B cell (primary cell): ENCODE data around the gene CAMK1. TPM values are rescaled to one million over a fixed set of nuclear protein-coding genes. Genes with fewer than 3 reads are reported as not detected.
A peak's percentile ranks its signal among the peaks of the same experiment; 100 is the strongest.

Experiments used
- ATAC-seq: fragments of 200-7000 bp; cut with Tn5 transposase; one replicate; pipeline ENCODE4 v1.10.0; 2021; ENCODE audit warnings: low read depth, mild to moderate bottlenecking, moderate number of reproducible peaks, moderate library complexity
- CTCF ChIA-PET: fragments of 350-600 bp; sonication (Branson Sonifier 250); formaldehyde crosslinking; loops from one replicate; lab custom pipeline; 2021; ENCODE audit warnings: antibody characterized with exemption, inconsistent platforms; lab: Charles Lee
- POLR2A ChIA-PET: fragments of 350-600 bp; sonication (Branson Sonifier 250); formaldehyde crosslinking; loops from one replicate; lab custom pipeline; 2021; ENCODE audit warnings: antibody characterized with exemption; lab: Charles Lee
- DNase-seq: peaks from one replicate; pipeline ENCODE4 v3.0.0; 2013
- H2AFZ ChIP-seq: 2 replicates; pipeline ENCODE4 v1.6.1; 2012; ENCODE audit warnings: mild to moderate bottlenecking, low read depth, low read length; ENCODE audit not compliant: insufficient read depth, poor library complexity, severe bottlenecking
- H3K27ac ChIP-seq, 2 donors: 1 replicate in 1 of 2; 2 replicates in 1 of 2; pipeline ENCODE4 v1.5.1; 2012 to 2013; ENCODE audit warnings: low read length in 2 of 2, mild to moderate bottlenecking in 2 of 2, moderate library complexity in 1 of 2
- H3K27me3 ChIP-seq, 4 experiments: fragments of 200-600 bp in 1 of 4; sonication (generic) in 1 of 4; replicated peaks in 1 of 4; 1 replicate in 2 of 4; 2 replicates in 2 of 4; pipeline versions ENCODE4 v1.6.1 to v1.7.0; 2013 to 2016; ENCODE audit warnings: low read length in 3 of 4, mild to moderate bottlenecking in 2 of 4, mixed read lengths in 1 of 4, moderate library complexity in 1 of 4; ENCODE audit not compliant: insufficient read depth in 4 of 4, control insufficient read depth in 3 of 4; ENCODE audit errors: control extremely low read depth in 1 of 4
- H3K36me3 ChIP-seq, 2 experiments: replicated peaks in 1 of 2; 1 replicate in 1 of 2; 2 replicates in 1 of 2; pipeline versions ENCODE4 v1.6.1 to v1.7.1; 2013; ENCODE audit warnings: low read length in 1 of 2; ENCODE audit not compliant: insufficient read depth in 2 of 2, control insufficient read depth in 1 of 2; ENCODE audit errors: control extremely low read depth in 1 of 2, extremely low read depth in 1 of 2
- H3K4me1 ChIP-seq, 2 donors: fragments of 200-600 bp in 1 of 2; sonication (generic) in 1 of 2; 1 replicate in 1 of 2; 2 replicates in 1 of 2; pipeline versions ENCODE4 v1.5.1 to v1.6.1; 2013 to 2017; ENCODE audit warnings: low read length in 2 of 2; ENCODE audit not compliant: control insufficient read depth in 2 of 2, insufficient read depth in 2 of 2
- H3K4me2 ChIP-seq: replicated peaks from 2 replicates; pipeline ENCODE3; 2012; ENCODE audit warnings: mild to moderate bottlenecking, low read depth, low read length; ENCODE audit not compliant: poor library complexity, severe bottlenecking
- H3K4me3 ChIP-seq, 5 experiments: fragments of 200-600 bp in 1 of 5; sonication (generic) in 1 of 5; 1 replicate in 3 of 5; 2 replicates in 2 of 5; pipeline versions ENCODE4 v1.5.1 to v1.7.0; 2011 to 2016; ENCODE audit warnings: low read length in 4 of 5, mild to moderate bottlenecking in 4 of 5, low read depth in 2 of 5, control low read depth in 1 of 5, moderate library complexity in 1 of 5; ENCODE audit not compliant: insufficient read depth in 1 of 5; ENCODE audit errors: control extremely low read depth in 1 of 5, extremely low read depth in 1 of 5
- H3K79me2 ChIP-seq: fragments of 200-600 bp; sonication (generic); one replicate; pipeline ENCODE4 v1.6.0; 2016; ENCODE audit warnings: low read length; ENCODE audit not compliant: control insufficient read depth, insufficient read depth
- H3K9ac ChIP-seq: fragments of 200-600 bp; sonication (generic); 2 replicates; pipeline ENCODE4 v1.6.1; 2017; ENCODE audit warnings: mild to moderate bottlenecking, low read length, moderate library complexity
- H3K9me3 ChIP-seq, 3 donors: one replicate each; pipeline versions ENCODE4 v1.6.1 to v1.7.1; 2013; ENCODE audit warnings: low read length in 2 of 3; ENCODE audit not compliant: control insufficient read depth in 2 of 3, insufficient read depth in 1 of 3; ENCODE audit errors: control extremely low read depth in 1 of 3
- H4K20me1 ChIP-seq: 2 replicates; pipeline ENCODE4 v1.6.0; 2012; ENCODE audit warnings: mild to moderate bottlenecking, low read length; ENCODE audit not compliant: insufficient read depth, control insufficient read depth, poor library complexity, severe bottlenecking
- H3K27ac Mint-ChIP-seq: one replicate; pipeline ENCODE4 v1.8.0; 2021; ENCODE audit warnings: mixed read lengths
- H3K27me3 Mint-ChIP-seq: one replicate; pipeline ENCODE4 v1.8.0; 2021; ENCODE audit warnings: mixed read lengths
- H3K4me1 Mint-ChIP-seq: one replicate; pipeline ENCODE4 v1.8.0; 2021; ENCODE audit warnings: mixed read lengths
- H3K4me3 Mint-ChIP-seq: one replicate; pipeline ENCODE4 v1.8.0; 2021; ENCODE audit warnings: mixed read lengths
- H3K9me3 Mint-ChIP-seq: one replicate; pipeline ENCODE4 v1.8.0; 2022; ENCODE audit warnings: mixed read lengths; ENCODE audit not compliant: insufficient read depth
- EZH2 ChIP-seq: IDR thresholded peaks from 2 replicates; pipeline ENCODE4 v1.6.1; 2012; ENCODE audit warnings: borderline replicate concordance, low read depth, mild to moderate bottlenecking, moderate library complexity, low read length; ENCODE audit not compliant: insufficient read depth, poor library complexity, severe bottlenecking
- WGBS: methylation state at CpG from one replicate; pipeline ENCODE4 v1.1.5; 2013; ENCODE audit warnings: missing lambda C conversion rate; ENCODE audit not compliant: insufficient coverage; 5-methylcytosine and 5-hydroxymethylcytosine counted together
- intact Hi-C: fragments of 100-400 bp; cut with micrococcal nuclease; formaldehyde crosslinking; loops from one replicate; pipeline ENCODE4 v1.10.0; 2022
- polyA plus RNA-seq: library from polyadenylated mRNA; depleted of rRNA; stranded (reverse); fragments of >200 nt; gene quantifications from 2 replicates; pipeline ENCODE4 v1.2.3, GENCODE V29; 2012
- total RNA-seq, 2 donors: library from RNA; stranded (reverse); fragments of 120-200 nt in 1 of 2; gene quantifications; 1 replicate in 1 of 2; 2 replicates in 1 of 2; pipeline versions ENCODE4 v1.2.3 to v1.2.4, GENCODE V29; 2013 to 2022
- TF ChIP-seq, protein P1 (sequence below): fragments of 200-600 bp; IDR thresholded peaks from one replicate; pipeline ENCODE4 v1.8.0; 2022; ENCODE audit warnings: antibody characterized with exemption, mild to moderate bottlenecking

CAMK1 gene
- total and polyA plus RNA-seq, 2 donors (not counting 1 experiment from before 2014, with no cell fraction given) = 0.57 to 0.82 TPM

DNA sequence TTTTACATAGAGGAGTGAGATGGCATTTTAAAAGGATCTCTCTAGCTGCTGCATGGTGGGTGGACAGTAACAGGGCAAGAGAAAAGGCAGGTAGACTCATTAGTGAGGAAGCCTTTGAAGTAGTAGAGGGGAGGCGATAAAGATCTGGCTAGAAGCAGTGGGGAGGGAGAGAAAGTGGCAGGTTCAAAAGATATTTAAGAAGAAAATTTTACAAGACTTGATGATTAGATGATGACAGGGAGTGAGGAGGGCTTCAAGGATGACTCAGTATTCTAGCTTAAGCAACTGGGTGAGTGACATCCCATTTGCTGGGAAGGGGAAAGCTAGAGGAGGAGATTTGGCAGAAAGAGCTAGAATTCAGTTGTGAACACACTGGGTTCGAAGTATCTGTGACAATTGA lies 42.0 kb downstream of the CAMK1 start:
- Histone ChIP-seq H3K9me3 (no peaks in the 10 kb centered on the region), H3K4me3 (no peak overlapping the region), H3K4me1 (peaks cover 20 to 28% of the 10 kb centered on the region in 2 donors), H3K79me2 (peaks cover 31% of the 10 kb centered on the region), H3K36me3 (no peaks in the 10 kb centered on the region), H3K4me2 (no peak overlapping the region), H3K27me3 (no peaks in the 10 kb centered on the region), H4K20me1 (peaks cover 9% of the 10 kb centered on the region), H3K9ac (no peak overlapping the region), H3K27ac (no peak overlapping the region), H2AFZ (no peak overlapping the region)
- DNase-seq (no peak), ATAC-seq (no peak)
- no peaks in the 10 kb centered on the region for H3K9me3 Mint-ChIP-seq
- 100% methylated on average over 2 of the region's 2 CpGs for WGBS
- H3K27ac Mint-ChIP-seq = peak overlapping the region; percentile 71
- CTCF ChIA-PET = interaction anchor here (0.7 to 4.3 kb wide), 22 partner anchors 10 to 593 kb away, joined by 3 to 28 read pairs (median 4); partner anchors contain the start of genes ARPC4, MTMR14, OGG1 and SEC13
- POLR2A ChIA-PET = interaction anchor here (0.6 kb wide), 1 partner anchor 385 kb away, joined by 6 read pairs; no protein-coding TSS in a partner anchor
- peak overlapping the region; percentile 69 for H3K4me3 Mint-ChIP-seq
- no peaks in the 10 kb centered on the region for H3K27me3 Mint-ChIP-seq
- intact Hi-C loops = loop anchor here (1.0 kb wide), 2 partner anchors 36 to 78 kb away; partner anchors contain the start of gene MTMR14
- TF ChIP-seq, protein P1, sequence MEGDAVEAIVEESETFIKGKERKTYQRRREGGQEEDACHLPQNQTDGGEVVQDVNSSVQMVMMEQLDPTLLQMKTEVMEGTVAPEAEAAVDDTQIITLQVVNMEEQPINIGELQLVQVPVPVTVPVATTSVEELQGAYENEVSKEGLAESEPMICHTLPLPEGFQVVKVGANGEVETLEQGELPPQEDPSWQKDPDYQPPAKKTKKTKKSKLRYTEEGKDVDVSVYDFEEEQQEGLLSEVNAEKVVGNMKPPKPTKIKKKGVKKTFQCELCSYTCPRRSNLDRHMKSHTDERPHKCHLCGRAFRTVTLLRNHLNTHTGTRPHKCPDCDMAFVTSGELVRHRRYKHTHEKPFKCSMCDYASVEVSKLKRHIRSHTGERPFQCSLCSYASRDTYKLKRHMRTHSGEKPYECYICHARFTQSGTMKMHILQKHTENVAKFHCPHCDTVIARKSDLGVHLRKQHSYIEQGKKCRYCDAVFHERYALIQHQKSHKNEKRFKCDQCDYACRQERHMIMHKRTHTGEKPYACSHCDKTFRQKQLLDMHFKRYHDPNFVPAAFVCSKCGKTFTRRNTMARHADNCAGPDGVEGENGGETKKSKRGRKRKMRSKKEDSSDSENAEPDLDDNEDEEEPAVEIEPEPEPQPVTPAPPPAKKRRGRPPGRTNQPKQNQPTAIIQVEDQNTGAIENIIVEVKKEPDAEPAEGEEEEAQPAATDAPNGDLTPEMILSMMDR = no peak
- TF ChIP-seq EZH2 = no peak
- H3K4me1 Mint-ChIP-seq = peaks cover 33% of the 10 kb centered on the region

DNA sequence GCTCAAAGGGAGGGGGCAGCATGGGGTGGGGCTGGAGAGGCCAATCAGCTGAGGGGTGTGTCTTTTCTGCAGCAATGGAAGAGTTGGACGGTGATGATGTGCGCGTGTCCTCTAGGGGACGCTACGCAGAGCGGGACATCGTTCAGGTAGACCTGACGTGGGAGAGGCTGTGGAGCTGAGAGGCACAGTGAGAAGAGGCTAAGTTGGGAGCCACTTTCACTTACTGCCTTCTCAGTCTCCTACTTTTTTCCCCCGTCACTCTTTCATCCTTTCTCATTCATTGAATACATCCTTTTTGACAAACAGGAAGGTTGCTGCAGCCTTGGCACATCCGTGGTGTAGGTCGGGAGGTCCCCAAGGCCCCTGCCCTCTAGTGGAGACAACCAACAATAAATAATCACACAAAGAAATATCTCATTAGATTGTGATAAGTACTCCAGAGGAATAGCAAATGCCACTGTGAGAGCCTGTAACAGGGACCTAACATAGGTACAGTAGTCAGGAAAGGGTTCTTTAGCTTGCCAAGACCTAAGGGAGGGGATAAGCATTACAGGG lies 42.6 kb downstream of the CAMK1 start:
- Histone ChIP-seq H3K79me2 (peaks cover 24% of the 10 kb centered on the region), H2AFZ (peak overlapping the region; percentile 57), H3K27ac (no peak overlapping the region), H3K4me3 (peak overlapping the region in 3 of 5 experiments; percentile 5 to 37 (median 35)), H3K4me2 (peak overlapping the region; percentile 54), H3K9ac (no peak overlapping the region), H3K4me1 (peaks cover 15 to 22% of the 10 kb centered on the region in 2 donors), H3K36me3 (no peaks in the 10 kb centered on the region), H4K20me1 (peaks cover 4% of the 10 kb centered on the region), H3K27me3 (no peaks in the 10 kb centered on the region), H3K9me3 (no peaks in the 10 kb centered on the region)
- ATAC-seq (no peak), DNase-seq (peak; percentile 80)
- POLR2A ChIA-PET = interaction anchor here (0.6 to 1.1 kb wide), 2 partner anchors 68 to 386 kb away, joined by 5 to 6 read pairs; no protein-coding TSS in a partner anchor
- Mint-ChIP-seq H3K4me3 (peak overlapping the region; percentile 69), H3K9me3 (no peaks in the 10 kb centered on the region), H3K27me3 (no peaks in the 10 kb centered on the region), H3K27ac (peak overlapping the region; percentile 71), H3K4me1 (peaks cover 33% of the 10 kb centered on the region)
- WGBS = 38% methylated on average over 7 of the region's 11 CpGs
- TF ChIP-seq EZH2 = no peak
- TF ChIP-seq, protein P1 = peak; percentile 86
- intact Hi-C loops = loop anchor here (1.0 kb wide), 2 partner anchors 36 to 78 kb away; partner anchors contain the start of gene MTMR14
- CTCF ChIA-PET = interaction anchor here (0.6 to 4.3 kb wide), 26 partner anchors 9 to 594 kb away, joined by 3 to 28 read pairs (median 4); partner anchors contain the start of genes ARPC4, MTMR14, OGG1 and SEC13
